HepG2 (cell line): Measurements from ENCODE around the gene SMARCA4. TPM values are rescaled to one million over a fixed set of nuclear protein-coding genes. Genes with fewer than 3 reads are reported as not detected.

Source experiments
- ATF3 ChIP-seq: sonication (generic); formaldehyde crosslinking; IDR thresholded peaks from 2 replicates; pipeline ENCODE4 v1.4.0; 2020; ENCODE audit warnings: missing genetic modification reagents
- CREB3 ChIP-seq: sonication (generic); formaldehyde crosslinking; IDR thresholded peaks from 2 replicates; pipeline ENCODE4 v1.5.0; 2020; ENCODE audit warnings: missing genetic modification reagents
- ELF1 ChIP-seq: sonication (generic); formaldehyde crosslinking; IDR thresholded peaks from 2 replicates; pipeline ENCODE4 v1.4.0; 2020; ENCODE audit warnings: missing genetic modification reagents
- ELF4 ChIP-seq: sonication (generic); formaldehyde crosslinking; IDR thresholded peaks from 2 replicates; pipeline ENCODE4 v1.5.0; 2020; ENCODE audit warnings: missing genetic modification reagents, mild to moderate bottlenecking, moderate library complexity, borderline replicate concordance
- GABPA ChIP-seq, 2 experiments: IDR thresholded peaks; 2 replicates each; pipeline ENCODE4 v1.6.1; 2011 to 2016; ENCODE audit warnings: low read depth in 2 of 2, low read length in 1 of 2, missing biosample characterization in 1 of 2, missing genetic modification characterization in 1 of 2
- HMG20B ChIP-seq: conservative IDR thresholded peaks from 2 replicates; pipeline ENCODE4 v1.6.1; 2016; ENCODE audit warnings: missing genetic modification reagents, missing compliant biosample characterization
- KAT8 ChIP-seq: IDR thresholded peaks from 2 replicates; pipeline ENCODE4 v1.6.1; 2016; ENCODE audit warnings: missing genetic modification reagents, missing compliant biosample characterization
- NFKB2 ChIP-seq: sonication (generic); formaldehyde crosslinking; IDR thresholded peaks from 2 replicates; pipeline ENCODE4 v1.4.0; 2020; ENCODE audit warnings: missing genetic modification reagents, borderline replicate concordance
- RNF219 ChIP-seq: sonication (generic); formaldehyde crosslinking; IDR thresholded peaks from 2 replicates; pipeline ENCODE4 v1.5.0; 2020; ENCODE audit warnings: mild to moderate bottlenecking, missing genetic modification reagents
- STAT5B ChIP-seq: sonication (generic); formaldehyde crosslinking; IDR thresholded peaks from 2 replicates; pipeline ENCODE4 v1.4.0; 2020; ENCODE audit warnings: missing genetic modification reagents
- TARDBP ChIP-seq: sonication (generic); formaldehyde crosslinking; IDR thresholded peaks from 2 replicates; pipeline ENCODE4 v1.8.0; 2022; ENCODE audit warnings: mild to moderate bottlenecking, missing genetic modification reagents
- TERF1 ChIP-seq: sonication (generic); formaldehyde crosslinking; IDR thresholded peaks from 2 replicates; pipeline ENCODE4 v1.8.0; 2022; ENCODE audit warnings: mild to moderate bottlenecking, missing genetic modification reagents, moderate library complexity
- ZBTB37 ChIP-seq: sonication (generic); formaldehyde crosslinking; IDR thresholded peaks from 2 replicates; pipeline ENCODE4 v1.4.0; 2020; ENCODE audit warnings: mild to moderate bottlenecking, missing genetic modification reagents
- ZBTB43 ChIP-seq: sonication (generic); formaldehyde crosslinking; conservative IDR thresholded peaks from 2 replicates; pipeline ENCODE4 v1.4.0; 2020; ENCODE audit warnings: missing genetic modification reagents
- ZC3H13 ChIP-seq: sonication (generic); formaldehyde crosslinking; IDR thresholded peaks from 2 replicates; pipeline ENCODE4 v1.8.1; 2023; ENCODE audit warnings: mild to moderate bottlenecking, missing genetic modification reagents, moderate library complexity
- ZNF24 ChIP-seq: fragments of 450-650 bp; IDR thresholded peaks from 2 replicates; pipeline ENCODE4 v1.6.1; 2017; ENCODE audit warnings: antibody characterized with exemption, mild to moderate bottlenecking
- ZNF713 ChIP-seq: sonication (generic); formaldehyde crosslinking; IDR thresholded peaks from 2 replicates; pipeline ENCODE4 v1.4.0; 2020; ENCODE audit warnings: mild to moderate bottlenecking, missing genetic modification reagents
- ZNF724P ChIP-seq: sonication (generic); formaldehyde crosslinking; IDR thresholded peaks from 2 replicates; pipeline ENCODE4 v1.8.0; 2022; ENCODE audit warnings: missing genetic modification reagents, borderline replicate concordance
- ZNF773 ChIP-seq: sonication (generic); formaldehyde crosslinking; IDR thresholded peaks from 2 replicates; pipeline ENCODE4 v1.4.0; 2020; ENCODE audit warnings: missing genetic modification reagents, borderline replicate concordance
- ZSCAN5A ChIP-seq: sonication (generic); formaldehyde crosslinking; IDR thresholded peaks from 2 replicates; pipeline ENCODE4 v1.8.0; 2022; ENCODE audit warnings: mild to moderate bottlenecking, missing genetic modification reagents, borderline replicate concordance
- polyA plus RNA-seq, 8 experiments: library from polyadenylated mRNA; depleted of rRNA in 3 of 8; stranded (reverse) in 7 of 8; unstranded in 1 of 8; fragments of >200 nt; fragmentation: Illumina TruSeq in 4 of 8; extraction: Trizol in 4 of 8; gene quantifications; 2 replicates each; pipeline versions ENCODE4 v1.2.1 to v1.2.3, GENCODE V29; 2011 to 2016; ENCODE audit warnings: low read depth in 4 of 8, missing spikeins in 1 of 8, mixed read lengths in 1 of 8; ENCODE audit not compliant: insufficient read depth in 1 of 8
- total RNA-seq, 5 experiments: library from RNA; depleted of rRNA; stranded (reverse); fragments of >200 nt; fragmentation: Illumina TruSeq; extraction: Trizol; gene quantifications; 2 replicates each; pipeline ENCODE4 v1.2.3, GENCODE V29; 2016; ENCODE audit warnings: low read depth in 1 of 5

The SMARCA4 gene
- total and polyA plus RNA-seq, 2 of the 13 experiments (the other 11 are each of a cell fraction or from before 2014, with no cell fraction given), result 25.4 to 45.9 TPM

- TF ChIP-seq CREB3 (CRISPR knock-in tag) (no peak), ZBTB37 (CRISPR knock-in tag) (no peak), RNF219 (CRISPR knock-in tag) (no peak), ZC3H13 (CRISPR knock-in tag) (no peak), KAT8 (CRISPR knock-in tag) (peak; percentile 38; the same call in 1 of the 2 replicates), TARDBP (CRISPR knock-in tag) (no peak), TERF1 (no peak), ZSCAN5A (CRISPR knock-in tag) (no peak), ZNF773 (CRISPR knock-in tag) (no peak), GABPA (IDR thresholded peaks at IDR 0.05; ENCODE audit: low read depth, low read length) (no peak), GABPA (CRISPR knock-in tag; IDR thresholded peaks at IDR 0.05; ENCODE audit: low read depth) (peak; percentile 46; the same call in 1 of the 2 replicates), ZNF724P (CRISPR knock-in tag) (no peak), ZBTB43 (CRISPR knock-in tag) (no peak), NFKB2 (CRISPR knock-in tag) (no peak), ELF1 (CRISPR knock-in tag) (no peak; the same call in 1 of the 2 replicates), ELF4 (CRISPR knock-in tag) (0 out of 2 replicates have a peak, but pooled peaks have one; percentile 51), ZNF24 (0 out of 2 replicates have a peak, but pooled peaks have one; percentile 36), HMG20B (0 out of 2 replicates have a peak, but pooled peaks have one; percentile 38), ATF3 (no peak), ZNF713 (CRISPR knock-in tag) (no peak), STAT5B (CRISPR knock-in tag) (no peak)
These were observed 127.8 kb downstream of the SMARCA4 start (continued) for GRCh38 chr19:11088506-11089253.
